CD4-positive, alpha-beta T cell treated with Interleukin-10 for 1 hour (primary cell): ENCODE results near the gene TM4SF5.

Experiments
- DNase-seq: peaks from one replicate; pipeline ENCODE4 v3.0.0-alpha.2; 2020

Gene TM4SF5

GRCh38 chr17:4771519-4772234, at the start of gene TM4SF5:
TM4SF5 (plus strand) TSS chr17:4771886; CDS start chr17:4771923, 37 bp downstream.
- no peak for DNase-seq

GRCh38 chr17:4722678-4723240, 48.9 kb upstream of the TM4SF5 start:
- DNase-seq: no peak

GRCh38 chr17:4724650-4725049, 47.0 kb upstream of the TM4SF5 start:
- DNase-seq: no peak

GRCh38 chr17:4725646-4726310, 45.9 kb upstream of the TM4SF5 start:
- no peak for DNase-seq

- DNase-seq: no peak
Measured at GRCh38 chr17:4728124-4728523, 43.6 kb upstream of the TM4SF5 start.

- DNase-seq: peak; percentile 34
Measured at GRCh38 chr17:4733073-4733531, 38.6 kb upstream of the TM4SF5 start.

- no peak for DNase-seq
Measured at GRCh38 chr17:4734857-4735475, 36.7 kb upstream of the TM4SF5 start.

- no peak for DNase-seq
Measured at GRCh38 chr17:4735876-4736651, 35.6 kb upstream of the TM4SF5 start.

GRCh38 chr17:4738136-4739121, 33.3 kb upstream of the TM4SF5 start:
- peak; percentile 47 for DNase-seq

- peak; percentile 75 for DNase-seq
Measured at GRCh38 chr17:4739122-4740024, 32.3 kb upstream of the TM4SF5 start, which contains the start of the genes CXCL16 and ZMYND15. CXCL16 (minus strand) TSS chr17:4739928; CDS start chr17:4739339, 589 bp downstream. ZMYND15 (plus strand) TSS chr17:4739833; CDS start chr17:4740549, 716 bp downstream.

- DNase-seq: no peak
Measured at GRCh38 chr17:4740025-4740351, 31.7 kb upstream of the TM4SF5 start.

GRCh38 chr17:4740584-4740983, 31.1 kb upstream of the TM4SF5 start:
- DNase-seq: no peak

GRCh38 chr17:4741544-4741943, 30.1 kb upstream of the TM4SF5 start:
- DNase-seq: no peak

GRCh38 chr17:4742133-4742532, 29.6 kb upstream of the TM4SF5 start:
- no peak for DNase-seq

GRCh38 chr17:4742629-4743028, 29.1 kb upstream of the TM4SF5 start:
- DNase-seq: no peak

- no peak for DNase-seq
Measured at GRCh38 chr17:4743216-4743615, 28.5 kb upstream of the TM4SF5 start.

- DNase-seq: no peak
Measured at GRCh38 chr17:4743898-4744297, 27.8 kb upstream of the TM4SF5 start.

- DNase-seq: no peak
Measured at GRCh38 chr17:4744999-4745969, 26.4 kb upstream of the TM4SF5 start.

GRCh38 chr17:4747847-4748246, 23.8 kb upstream of the TM4SF5 start:
- peak; percentile 45 for DNase-seq
